Lower leg skin (tissue), 3 donors: ENCODE results near the gene ZNF540.

Experiments
- POLR2A ChIP-seq, 2 donors: fragments of 450-650 bp; IDR thresholded peaks; one replicate each; pipeline ENCODE4 v1.6.1; 2016 to 2017; ENCODE audit warnings: antibody characterized with exemption in 2 of 2, mild to moderate bottlenecking in 1 of 2, moderate library complexity in 1 of 2
- TF ChIP-seq, protein P1 (sequence below), 3 donors: fragments of 450-650 bp; IDR thresholded peaks; one replicate each; pipeline ENCODE4 v1.5.1; 2016; ENCODE audit warnings: antibody characterized with exemption in 3 of 3, mild to moderate bottlenecking in 3 of 3, moderate library complexity in 2 of 3

DNA sequence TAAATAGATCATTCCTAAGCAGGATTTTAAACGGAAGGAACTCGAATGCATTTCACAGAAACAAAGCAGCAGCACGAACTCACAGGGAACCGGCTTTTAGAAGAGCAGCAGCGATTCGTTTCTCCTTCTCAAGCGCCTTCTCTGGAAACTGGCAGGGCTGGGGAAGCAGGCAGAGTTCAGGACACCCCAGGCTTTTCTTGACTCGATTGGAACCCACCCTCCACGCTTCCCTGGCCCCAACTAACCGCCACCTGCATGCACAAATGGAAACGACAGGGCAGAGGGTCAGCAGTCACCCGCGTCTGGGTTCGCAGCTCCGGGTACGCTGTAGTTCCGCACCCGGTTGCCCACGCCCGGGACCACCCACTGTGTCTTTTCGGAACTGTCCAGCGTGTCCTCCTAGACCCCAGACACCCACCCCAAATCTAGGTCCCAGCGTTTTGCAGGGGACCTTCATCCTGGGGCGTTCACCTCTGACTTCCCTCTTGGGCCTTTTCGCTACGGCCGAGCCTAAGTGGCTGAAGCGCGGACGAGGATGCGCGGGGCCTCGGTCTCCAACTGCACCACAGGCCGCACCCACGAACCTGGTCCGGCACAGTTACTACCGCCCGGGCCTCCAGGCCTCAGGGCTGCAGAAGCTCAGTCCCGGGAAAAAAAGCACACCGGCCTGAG lies 60.1 kb downstream of the ZNF540 start:
- TF ChIP-seq, protein P1, sequence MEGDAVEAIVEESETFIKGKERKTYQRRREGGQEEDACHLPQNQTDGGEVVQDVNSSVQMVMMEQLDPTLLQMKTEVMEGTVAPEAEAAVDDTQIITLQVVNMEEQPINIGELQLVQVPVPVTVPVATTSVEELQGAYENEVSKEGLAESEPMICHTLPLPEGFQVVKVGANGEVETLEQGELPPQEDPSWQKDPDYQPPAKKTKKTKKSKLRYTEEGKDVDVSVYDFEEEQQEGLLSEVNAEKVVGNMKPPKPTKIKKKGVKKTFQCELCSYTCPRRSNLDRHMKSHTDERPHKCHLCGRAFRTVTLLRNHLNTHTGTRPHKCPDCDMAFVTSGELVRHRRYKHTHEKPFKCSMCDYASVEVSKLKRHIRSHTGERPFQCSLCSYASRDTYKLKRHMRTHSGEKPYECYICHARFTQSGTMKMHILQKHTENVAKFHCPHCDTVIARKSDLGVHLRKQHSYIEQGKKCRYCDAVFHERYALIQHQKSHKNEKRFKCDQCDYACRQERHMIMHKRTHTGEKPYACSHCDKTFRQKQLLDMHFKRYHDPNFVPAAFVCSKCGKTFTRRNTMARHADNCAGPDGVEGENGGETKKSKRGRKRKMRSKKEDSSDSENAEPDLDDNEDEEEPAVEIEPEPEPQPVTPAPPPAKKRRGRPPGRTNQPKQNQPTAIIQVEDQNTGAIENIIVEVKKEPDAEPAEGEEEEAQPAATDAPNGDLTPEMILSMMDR (IDR thresholded peaks at IDR 0.05) = no peak
- TF ChIP-seq POLR2A (IDR thresholded peaks at IDR 0.05) = no peak
